NOMO-1 treated with dmso at 0.1 percent for 144 hours (cell line): ENCODE measurements around the gene VPS54.
"Not testable (repeated sequence)": the region's sequence is repeated elsewhere in the genome, so short reads cannot be mapped to it uniquely, and the experiment has no call there.

ENCODE experiments used
- DNase-seq: peaks from one replicate; lab custom pipeline; 2025; ENCODE audit not compliant: unreplicated experiment; lab: John Stamatoyannopoulos, UW

Gene VPS54

GRCh38 chr2:63874204-63875130 lies 144.8 kb downstream of the VPS54 start:
- no peak for DNase-seq

- no peak for DNase-seq
Measured at GRCh38 chr2:63872571-63873328, 146.5 kb downstream of the VPS54 start.

- no peak for DNase-seq
Measured at GRCh38 chr2:63871864-63872263, 147.4 kb downstream of the VPS54 start.

- no peak for DNase-seq
Measured at GRCh38 chr2:63870679-63871078, 148.5 kb downstream of the VPS54 start.

- no peak for DNase-seq
Measured at GRCh38 chr2:63866009-63866709, 153.1 kb downstream of the VPS54 start.

GRCh38 chr2:63865159-63865799 lies 153.9 kb downstream of the VPS54 start:
- DNase-seq: no peak

GRCh38 chr2:63863707-63864106 lies 155.5 kb downstream of the VPS54 start:
- DNase-seq: no peak

GRCh38 chr2:63862806-63863205 lies 156.4 kb downstream of the VPS54 start:
- no peak for DNase-seq

GRCh38 chr2:63861220-63861822 lies 157.9 kb downstream of the VPS54 start:
- peak; percentile 37 for DNase-seq

GRCh38 chr2:63858291-63858690 lies 160.9 kb downstream of the VPS54 start:
- DNase-seq: no peak

GRCh38 chr2:63856303-63856603 lies 163.0 kb downstream of the VPS54 start:
- DNase-seq: no peak

GRCh38 chr2:63855418-63856302 lies 163.6 kb downstream of the VPS54 start:
- no peak for DNase-seq

- no peak for DNase-seq
Measured at GRCh38 chr2:63853527-63854310, 165.5 kb downstream of the VPS54 start.

- no peak for DNase-seq
Measured at GRCh38 chr2:63851691-63852311, 167.4 kb downstream of the VPS54 start.

- DNase-seq: no peak
Measured at GRCh38 chr2:63850649-63851048, 168.6 kb downstream of the VPS54 start.

- DNase-seq: no peak
Measured at GRCh38 chr2:63850204-63850571, 169.0 kb downstream of the VPS54 start.

GRCh38 chr2:63849381-63850203 lies 169.6 kb downstream of the VPS54 start:
- no peak for DNase-seq

- not testable (repeated sequence) for DNase-seq
Measured at GRCh38 chr2:63847571-63847970, 171.7 kb downstream of the VPS54 start.
